HG02870 (cell line): ENCODE results near the gene CLRN3.

Source experiments
- ATAC-seq: cut with Tn5 transposase; IDR thresholded peaks from one replicate; pipeline ENCODE4 v1.9.1; 2021; ENCODE audit warnings: mild to moderate bottlenecking, moderate library complexity; ENCODE audit not compliant: unreplicated experiment

The CLRN3 gene

DNA sequence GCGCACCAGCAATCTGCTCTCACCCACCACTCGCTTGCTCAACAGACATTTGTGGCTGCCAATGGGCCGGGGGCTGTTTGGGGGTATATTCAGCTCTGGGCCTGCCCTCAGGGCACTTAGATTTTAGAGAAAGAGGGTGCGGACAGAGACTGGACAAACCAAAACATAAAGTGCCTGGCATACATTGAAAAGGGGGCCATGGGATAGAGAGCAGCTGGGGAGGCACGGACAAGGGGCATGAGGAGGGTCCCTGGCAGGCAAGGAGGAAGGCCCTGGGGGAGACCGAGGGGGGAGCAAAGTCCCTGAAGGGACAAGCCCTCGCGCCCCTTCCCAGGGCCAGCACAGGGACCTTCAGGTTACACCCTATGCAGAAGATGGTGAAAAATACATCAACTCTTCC lies 43.5 kb downstream of the CLRN3 start:
- no peak for ATAC-seq

- no peak for ATAC-seq
These were observed 44.5 kb downstream of the CLRN3 start for GRCh38 chr10:127848226-127848625.

DNA sequence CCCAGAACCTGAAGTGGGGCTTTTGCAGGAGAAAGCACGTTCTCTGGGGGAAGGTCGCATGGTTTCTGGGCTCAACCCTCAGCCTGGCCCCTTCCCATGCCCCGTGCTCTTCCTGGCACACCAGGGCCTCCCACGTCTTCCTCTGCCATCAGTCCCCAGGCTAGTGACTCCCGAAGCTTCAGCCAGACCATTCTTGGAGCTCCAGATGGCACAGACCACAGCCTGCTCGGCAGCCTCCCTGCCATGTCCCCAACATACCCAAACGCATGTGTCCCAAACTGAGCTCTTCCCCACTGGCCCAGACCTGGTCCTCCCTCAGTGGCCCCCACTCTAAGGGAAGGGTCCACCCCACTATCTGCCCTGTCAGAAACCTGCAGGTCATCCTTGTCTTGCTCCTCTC lies 47.0 kb downstream of the CLRN3 start:
- no peak for ATAC-seq

DNA sequence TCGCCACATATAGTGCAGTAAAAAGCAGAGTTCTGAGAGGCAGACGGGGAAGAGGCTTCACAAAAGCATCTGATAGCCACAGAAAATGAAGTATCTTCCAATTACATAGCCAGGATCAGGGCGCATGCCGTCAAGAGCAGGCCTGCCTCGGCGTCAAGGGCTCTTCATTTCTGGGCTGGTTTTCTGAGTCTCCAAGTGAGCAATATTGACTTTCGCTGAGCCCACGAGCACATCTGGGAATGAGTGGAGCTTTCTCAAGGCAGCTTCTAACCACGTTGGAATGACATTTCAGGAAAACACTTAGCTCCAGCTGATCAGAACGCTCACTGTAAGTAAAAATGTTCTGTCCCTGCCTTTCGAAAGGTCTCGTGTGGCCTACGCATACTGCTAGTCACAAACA lies 51.9 kb downstream of the CLRN3 start:
- no peak for ATAC-seq

DNA sequence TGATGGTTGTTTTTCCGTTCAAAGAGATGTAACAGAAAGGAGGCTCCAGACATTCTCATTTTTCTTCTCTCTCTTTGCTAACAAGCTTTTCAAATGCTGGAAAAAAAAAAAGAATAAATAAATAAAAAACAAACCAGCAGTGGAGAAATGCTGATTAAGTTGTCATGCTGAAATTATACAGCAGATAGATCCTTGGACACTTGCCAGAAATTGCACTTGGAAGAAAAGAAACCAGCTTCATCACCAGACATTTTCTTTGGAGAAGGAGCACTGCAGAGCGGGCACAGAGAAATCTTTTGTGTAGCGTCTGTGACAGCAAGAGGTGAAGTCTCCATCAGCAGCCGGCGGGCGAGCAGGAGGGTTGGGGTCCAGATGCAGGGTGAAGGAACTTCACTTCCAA lies 55.8 kb downstream of the CLRN3 start:
- ATAC-seq: no peak

GRCh38 chr10:127836176-127836575 lies 56.6 kb downstream of the CLRN3 start:
- ATAC-seq: no peak

DNA sequence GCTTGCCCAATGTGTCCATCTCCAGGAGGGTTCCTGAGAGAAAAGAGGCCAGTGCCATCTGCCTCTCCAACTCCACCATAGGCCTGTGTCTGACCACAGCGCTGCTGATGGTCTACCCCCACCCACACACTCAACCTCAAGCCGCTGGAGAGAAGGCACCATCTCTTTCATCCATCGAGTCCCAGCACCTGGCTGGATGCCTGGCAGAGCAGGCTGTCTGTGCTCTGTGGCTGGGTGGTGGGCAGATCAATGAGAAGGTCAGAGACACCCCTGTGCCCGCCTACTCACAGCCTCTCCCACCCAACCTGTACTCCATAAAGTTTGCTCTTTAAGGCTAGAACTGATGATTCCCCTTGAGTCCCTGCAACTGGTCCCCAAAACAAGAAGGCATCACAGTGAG lies 58.0 kb downstream of the CLRN3 start:
- no peak for ATAC-seq

DNA sequence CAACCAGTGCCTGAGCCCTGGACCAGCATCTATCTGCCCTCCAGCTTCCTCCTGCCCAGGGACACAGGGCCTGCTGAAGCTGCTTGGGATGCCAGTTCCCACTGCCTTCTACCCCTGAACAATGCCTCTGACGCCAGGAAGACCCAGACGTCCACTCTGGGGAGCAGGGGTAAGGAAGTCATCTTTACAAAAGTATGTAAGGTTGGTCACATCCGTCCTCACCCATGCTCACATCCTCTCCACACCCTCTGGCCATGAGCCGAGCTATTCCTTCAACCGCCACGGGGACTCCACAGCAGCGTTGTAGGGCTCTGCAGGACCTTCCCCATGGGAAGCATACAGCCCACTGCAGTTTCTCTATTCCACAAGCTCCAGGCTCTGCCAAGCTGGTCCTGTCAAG lies 58.5 kb downstream of the CLRN3 start:
- ATAC-seq: no peak

GRCh38 chr10:127833804-127834203 lies 58.9 kb downstream of the CLRN3 start:
- ATAC-seq: no peak

- ATAC-seq: no peak
These were observed 60.2 kb downstream of the CLRN3 start for GRCh38 chr10:127832501-127832900.

GRCh38 chr10:127830414-127830813 lies 62.3 kb downstream of the CLRN3 start:
- ATAC-seq: no peak
